Measurements from ENCODE around the gene BBX. TPM values are rescaled to one million over a fixed set of nuclear protein-coding genes. Genes with fewer than 3 reads are reported as not detected.

BBX gene
- total and polyA plus RNA-seq, 4 donors = 10.0 to 77.8 (median 45.0) TPM

DNA sequence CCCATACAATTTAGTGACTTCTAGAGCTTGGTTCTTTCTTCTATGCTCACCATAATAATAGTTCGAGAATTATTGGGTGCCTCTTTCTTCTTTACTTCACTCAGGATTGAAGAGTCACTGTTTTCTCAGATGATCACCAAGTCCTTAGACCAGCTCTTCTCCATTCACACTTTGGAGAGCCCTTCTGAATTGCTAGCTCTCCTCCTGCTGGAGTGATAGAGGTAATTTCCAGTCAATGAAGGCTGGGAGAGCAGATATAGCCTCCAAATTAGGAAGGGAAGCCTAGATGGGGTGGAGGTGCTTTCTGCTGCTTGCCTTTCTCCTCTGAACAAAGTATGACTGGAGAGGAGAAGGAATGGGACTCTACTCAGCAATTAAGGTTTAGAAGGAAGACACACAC, 10.7 kb upstream of the BBX start:
- no peak for DNase-seq
- no peaks in the 10 kb centered on the region for H3K4me1 ChIP-seq (ENCODE audit: control insufficient read depth in 1 of 2, insufficient read depth in 2 of 2, low read length in 2 of 2)
- ATAC-seq (ENCODE audit: low FRiP score) = no peak
- H3K9me3 ChIP-seq (ENCODE audit: control insufficient read depth, low read length) = no peaks in the 10 kb centered on the region
- WGBS, 2 donors = 82 to 84% methylated on average over 1 of the region's 1 CpG
- intact Hi-C loops (cut with DNase I) = no loop called here
- H3K4me3 ChIP-seq (ENCODE audit: low read length in 2 of 2) = no peak overlapping the region
- H3K36me3 ChIP-seq (ENCODE audit: control insufficient read depth in 1 of 2, insufficient read depth in 2 of 2, low read length in 1 of 2) = no peaks in the 10 kb centered on the region
- no peaks in the 10 kb centered on the region for H3K27me3 ChIP-seq (ENCODE audit: control insufficient read depth in 1 of 2, insufficient read depth in 2 of 2, low read length in 1 of 2)
- H3K27ac ChIP-seq (ENCODE audit: low read depth in 1 of 2, low read length in 2 of 2) = no peak overlapping the region

DNA sequence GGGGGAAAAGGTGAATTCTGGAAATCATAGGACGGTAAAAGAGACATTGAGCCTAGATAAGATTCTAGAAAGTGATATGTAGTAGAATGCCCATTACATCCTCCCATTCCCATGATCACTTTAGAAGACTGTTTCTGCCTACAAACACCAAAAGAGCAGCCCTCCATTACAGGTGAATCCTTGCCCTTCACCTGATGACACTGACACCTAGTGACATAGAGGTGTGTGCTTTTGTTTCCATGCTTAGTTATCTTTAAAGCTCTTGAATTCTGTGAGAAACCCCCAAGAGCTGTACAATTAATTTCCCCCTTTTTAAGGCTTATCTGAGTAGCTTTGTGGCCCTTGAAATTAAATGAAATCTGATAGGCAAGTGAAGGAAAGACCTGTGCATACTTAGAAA, 8.3 kb upstream of the BBX start:
- intact Hi-C loops (cut with DNase I) = no loop called here
- H3K4me1 ChIP-seq (ENCODE audit: control insufficient read depth in 1 of 2, insufficient read depth in 2 of 2, low read length in 2 of 2) = no peaks in the 10 kb centered on the region
- DNase-seq = no peak
- H3K36me3 ChIP-seq (ENCODE audit: control insufficient read depth in 1 of 2, insufficient read depth in 2 of 2, low read length in 1 of 2) = no peaks in the 10 kb centered on the region
- no peak overlapping the region for H3K4me3 ChIP-seq (ENCODE audit: low read length in 2 of 2)
- no peaks in the 10 kb centered on the region for H3K9me3 ChIP-seq (ENCODE audit: control insufficient read depth, low read length)
- WGBS, 2 donors = 93 to 97% methylated on average over 1 of the region's 1 CpG
- no peak for ATAC-seq (ENCODE audit: low FRiP score)
- no peak overlapping the region for H3K27ac ChIP-seq (ENCODE audit: low read depth in 1 of 2, low read length in 2 of 2)
- no peaks in the 10 kb centered on the region for H3K27me3 ChIP-seq (ENCODE audit: control insufficient read depth in 1 of 2, insufficient read depth in 2 of 2, low read length in 1 of 2)

DNA sequence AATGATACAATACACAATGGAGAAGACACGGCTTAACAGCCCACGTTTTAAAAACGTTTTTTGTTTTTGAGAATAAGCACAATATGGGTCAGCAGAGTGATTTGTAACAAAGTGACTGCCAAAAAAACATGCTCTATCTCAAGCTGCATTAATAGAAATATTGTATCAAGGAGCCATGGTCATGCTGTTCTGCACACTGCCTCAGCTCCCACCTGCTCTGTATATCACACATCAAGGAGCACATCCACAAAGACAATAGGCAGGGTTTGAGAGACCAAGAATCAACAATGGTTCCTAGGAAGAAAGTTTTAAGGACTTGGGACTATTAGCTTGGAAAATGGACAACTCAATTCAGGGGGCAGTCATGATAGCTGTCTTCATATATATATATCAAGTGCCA, 6.3 kb upstream of the BBX start:
- DNase-seq = no peak
- H3K36me3 ChIP-seq (ENCODE audit: control insufficient read depth in 1 of 2, insufficient read depth in 2 of 2, low read length in 1 of 2) = no peaks in the 10 kb centered on the region
- WGBS, 2 donors = 59 to 61% methylated on average over 3 of the region's 3 CpGs

DNA sequence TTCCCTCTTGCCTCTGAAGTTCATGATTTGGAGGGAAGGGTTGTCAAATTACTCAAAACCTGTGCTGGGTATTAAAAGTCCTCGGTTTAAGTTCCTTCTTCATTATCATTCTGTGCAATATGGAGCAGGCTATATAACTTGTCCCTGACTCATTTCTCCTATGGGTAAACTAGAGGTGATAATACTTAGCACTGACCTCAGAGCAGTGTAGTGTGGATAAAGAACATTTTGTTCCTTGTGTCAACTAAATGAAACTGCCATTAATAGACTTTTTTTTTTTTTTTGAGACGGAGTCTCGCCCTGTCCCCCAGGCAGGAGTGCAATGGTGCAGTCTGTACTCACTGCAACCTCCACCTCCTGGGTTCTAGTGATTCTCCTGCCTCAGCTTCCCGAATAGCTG, 2.2 kb upstream of the BBX start:
- 90% methylated on average over 4 of the region's 4 CpGs for WGBS, 2 donors
- H3K27me3 ChIP-seq (ENCODE audit: control insufficient read depth in 1 of 2, insufficient read depth in 2 of 2, low read length in 1 of 2) = no peaks in the 10 kb centered on the region
- no peak overlapping the region for H3K4me3 ChIP-seq (ENCODE audit: low read length in 2 of 2)
- no peaks in the 10 kb centered on the region for H3K36me3 ChIP-seq (ENCODE audit: control insufficient read depth in 1 of 2, insufficient read depth in 2 of 2, low read length in 1 of 2)
- H3K4me1 ChIP-seq (ENCODE audit: control insufficient read depth in 1 of 2, insufficient read depth in 2 of 2, low read length in 2 of 2) = no peaks in the 10 kb centered on the region
- DNase-seq (no peak), ATAC-seq (ENCODE audit: low FRiP score) (no peak)
- intact Hi-C loops (cut with DNase I) = loop anchor here (5.0 to 10.0 kb wide), 3 partner anchors 88 to 286 kb away; no protein-coding TSS in a partner anchor
- H3K9me3 ChIP-seq (ENCODE audit: control insufficient read depth, low read length) = no peaks in the 10 kb centered on the region
- no peak overlapping the region for H3K27ac ChIP-seq (ENCODE audit: low read depth in 1 of 2, low read length in 2 of 2)

More for the DNA sequence above, 6.3 kb upstream of the BBX start:
- intact Hi-C loops (cut with DNase I) = no loop called here
- no peak overlapping the region for H3K4me3 ChIP-seq (ENCODE audit: low read length in 2 of 2)
- no peak for ATAC-seq (ENCODE audit: low FRiP score)
- H3K4me1 ChIP-seq (ENCODE audit: control insufficient read depth in 1 of 2, insufficient read depth in 2 of 2, low read length in 2 of 2) = no peaks in the 10 kb centered on the region
- no peaks in the 10 kb centered on the region for H3K27me3 ChIP-seq (ENCODE audit: control insufficient read depth in 1 of 2, insufficient read depth in 2 of 2, low read length in 1 of 2)
- H3K27ac ChIP-seq (ENCODE audit: low read depth in 1 of 2, low read length in 2 of 2) = no peak overlapping the region
- no peaks in the 10 kb centered on the region for H3K9me3 ChIP-seq (ENCODE audit: control insufficient read depth, low read length)

DNA sequence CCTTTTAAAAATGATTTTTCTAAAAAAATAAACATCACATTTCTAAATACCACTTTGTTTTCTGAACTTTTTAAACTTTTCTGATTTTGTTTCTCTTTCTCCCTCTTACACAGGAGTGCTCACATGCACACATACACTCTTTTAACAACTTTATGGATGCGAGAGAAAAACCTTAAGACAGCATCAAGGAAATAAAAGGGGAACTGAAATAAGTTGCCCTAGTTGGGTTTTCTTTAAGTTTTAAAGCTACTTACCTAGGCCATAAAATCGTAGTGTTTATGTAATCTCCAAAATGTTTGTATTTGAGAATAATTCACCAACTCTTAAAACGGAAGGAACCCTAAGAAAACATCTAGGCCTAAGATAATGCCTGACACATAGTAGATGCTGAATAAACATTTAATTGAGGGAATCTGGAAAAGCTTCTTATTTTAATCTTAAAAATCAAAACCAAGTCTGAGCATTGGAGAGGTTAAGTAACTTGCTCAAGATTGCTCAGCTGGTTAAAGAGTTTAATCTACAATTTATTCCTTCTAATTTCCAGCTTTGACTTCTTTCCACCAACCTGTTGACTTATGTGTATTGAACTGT, 1.2 kb upstream of the BBX start:
- 88 to 89% methylated on average over 3 of the region's 3 CpGs for WGBS, 2 donors
- Histone ChIP-seq H3K4me1 (ENCODE audit: control insufficient read depth in 1 of 2, insufficient read depth in 2 of 2, low read length in 2 of 2) (no peaks in the 10 kb centered on the region), H3K27me3 (ENCODE audit: control insufficient read depth in 1 of 2, insufficient read depth in 2 of 2, low read length in 1 of 2) (no peaks in the 10 kb centered on the region), H3K27ac (ENCODE audit: low read depth in 1 of 2, low read length in 2 of 2) (no peak overlapping the region), H3K36me3 (ENCODE audit: control insufficient read depth in 1 of 2, insufficient read depth in 2 of 2, low read length in 1 of 2) (no peaks in the 10 kb centered on the region), H3K9me3 (ENCODE audit: control insufficient read depth, low read length) (no peaks in the 10 kb centered on the region), H3K4me3 (ENCODE audit: low read length in 2 of 2) (no peak overlapping the region)
- DNase-seq (no peak), ATAC-seq (ENCODE audit: low FRiP score) (no peak)
- intact Hi-C loops (cut with DNase I) = loop anchor here (5.0 to 10.0 kb wide), 3 partner anchors 89 to 287 kb away; no protein-coding TSS in a partner anchor

DNA sequence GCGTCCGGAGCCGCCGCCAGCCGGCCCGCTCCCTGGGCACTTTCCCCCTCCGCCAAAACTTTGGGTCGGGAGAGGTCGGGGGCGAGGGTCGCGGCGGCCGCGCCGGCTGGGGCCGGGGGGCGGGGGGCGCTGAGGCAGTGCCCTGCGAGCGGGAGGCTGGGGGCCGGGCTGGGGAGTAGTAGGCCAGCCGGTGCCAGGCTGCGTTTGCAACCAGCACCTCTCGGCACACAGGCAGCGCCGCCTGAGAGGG, 452 bp downstream of the BBX start:
- DNase-seq (no peak), ATAC-seq (ENCODE audit: low FRiP score) (peak; percentile 72)
- Histone ChIP-seq H3K27me3 (ENCODE audit: control insufficient read depth in 1 of 2, insufficient read depth in 2 of 2, low read length in 1 of 2) (no peaks in the 10 kb centered on the region), H3K36me3 (ENCODE audit: control insufficient read depth in 1 of 2, insufficient read depth in 2 of 2, low read length in 1 of 2) (no peaks in the 10 kb centered on the region), H3K27ac (ENCODE audit: low read depth in 1 of 2, low read length in 2 of 2) (peak overlapping the region; percentile 57 to 70), H3K4me3 (ENCODE audit: low read length in 2 of 2) (peak overlapping the region; percentile 94), H3K4me1 (ENCODE audit: control insufficient read depth in 1 of 2, insufficient read depth in 2 of 2, low read length in 2 of 2) (no peaks in the 10 kb centered on the region), H3K9me3 (ENCODE audit: control insufficient read depth, low read length) (no peaks in the 10 kb centered on the region)
- WGBS, 2 donors = 1 to 3% methylated on average over 6 to 27 of the region's 27 CpGs
- intact Hi-C loops (cut with DNase I) = loop anchor here (1.0 to 10.0 kb wide), 4 partner anchors 91 to 288 kb away; no protein-coding TSS in a partner anchor

DNA sequence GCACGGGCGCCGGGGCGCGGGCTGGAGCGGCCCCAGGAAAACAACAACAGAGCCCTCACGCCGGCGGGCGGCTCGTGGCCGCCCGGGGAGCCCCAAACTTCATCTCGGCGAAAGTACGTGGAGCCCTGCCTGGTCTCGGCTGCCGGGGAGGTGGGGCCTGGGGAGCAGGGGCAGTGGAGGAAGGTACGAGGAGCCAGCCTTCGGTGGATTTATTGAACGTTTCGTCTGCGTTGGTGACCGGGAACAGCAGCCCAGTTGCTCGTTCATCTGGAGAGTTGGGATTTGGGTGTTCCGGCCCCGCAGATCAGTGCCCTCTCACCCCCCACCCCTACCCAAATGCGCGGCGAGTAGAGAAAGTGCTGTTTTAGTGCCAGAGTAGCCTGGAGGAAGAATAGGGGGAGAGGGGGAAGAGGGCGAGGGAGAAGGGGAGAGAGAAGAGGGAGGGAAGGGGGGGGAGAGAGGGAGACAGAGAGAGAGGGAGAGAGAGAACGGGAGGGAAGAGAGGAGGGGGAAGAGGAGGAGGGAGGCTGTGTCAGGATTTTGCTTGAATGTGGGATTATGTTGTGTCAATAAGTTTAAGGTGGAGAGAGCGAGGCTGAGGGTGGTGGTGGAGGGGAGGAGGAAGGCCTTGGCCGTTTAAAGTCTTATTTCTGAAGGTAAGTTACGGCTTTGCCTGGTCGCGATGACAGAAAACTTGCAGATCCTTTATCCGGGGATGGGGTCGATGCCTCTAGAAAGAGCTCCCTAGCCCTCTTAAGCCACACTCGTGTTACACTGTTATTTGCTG, 970 bp downstream of the BBX start:
- no peaks in the 10 kb centered on the region for H3K4me1 ChIP-seq (ENCODE audit: control insufficient read depth in 1 of 2, insufficient read depth in 2 of 2, low read length in 2 of 2)
- no peaks in the 10 kb centered on the region for H3K27me3 ChIP-seq (ENCODE audit: control insufficient read depth in 1 of 2, insufficient read depth in 2 of 2, low read length in 1 of 2)
- H3K9me3 ChIP-seq (ENCODE audit: control insufficient read depth, low read length) = no peaks in the 10 kb centered on the region
- no peaks in the 10 kb centered on the region for H3K36me3 ChIP-seq (ENCODE audit: control insufficient read depth in 1 of 2, insufficient read depth in 2 of 2, low read length in 1 of 2)
- WGBS, 2 donors = 0% methylated on average over 39 to 40 of the region's 40 CpGs
- DNase-seq (peak in 1 of 2 donors; percentile 65), ATAC-seq (ENCODE audit: low FRiP score) (peak; percentile 57)
- intact Hi-C loops (cut with DNase I) = loop anchor here (1.0 to 10.0 kb wide), 4 partner anchors 91 to 289 kb away; no protein-coding TSS in a partner anchor
- H3K27ac ChIP-seq (ENCODE audit: low read depth in 1 of 2, low read length in 2 of 2) = peak overlapping the region; percentile 57 to 70
- peak overlapping the region; percentile 94 for H3K4me3 ChIP-seq (ENCODE audit: low read length in 2 of 2)

DNA sequence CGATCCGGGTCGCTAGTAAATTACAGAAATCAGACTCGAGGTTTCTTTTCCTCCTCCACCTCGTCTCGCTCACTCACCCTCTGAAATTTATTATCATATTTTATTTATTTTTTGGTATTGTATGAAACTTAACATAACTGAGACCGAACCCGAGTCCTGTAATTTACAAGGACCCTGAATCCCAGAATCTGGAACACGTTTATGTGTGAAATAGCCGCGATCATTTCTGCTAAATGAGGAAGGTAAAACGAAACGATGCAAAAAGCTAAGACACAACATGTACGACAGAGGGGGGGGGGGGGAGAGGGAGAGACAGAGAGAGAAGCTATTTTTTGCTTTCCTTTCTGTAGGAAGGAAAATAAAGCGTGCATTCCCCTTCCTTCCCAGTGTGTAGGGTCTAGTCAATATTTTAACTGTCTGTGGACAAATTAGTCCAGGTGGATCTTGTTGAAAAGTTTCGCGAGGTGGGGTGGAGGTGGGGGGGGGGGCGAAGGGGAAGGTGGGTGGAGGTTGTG, 1.6 kb downstream of the BBX start:
- Histone ChIP-seq H3K27ac (ENCODE audit: low read depth in 1 of 2, low read length in 2 of 2) (peak overlapping the region; percentile 57 to 72), H3K4me3 (ENCODE audit: low read length in 2 of 2) (peak overlapping the region; percentile 94), H3K9me3 (ENCODE audit: control insufficient read depth, low read length) (no peaks in the 10 kb centered on the region), H3K36me3 (ENCODE audit: control insufficient read depth in 1 of 2, insufficient read depth in 2 of 2, low read length in 1 of 2) (no peaks in the 10 kb centered on the region), H3K4me1 (ENCODE audit: control insufficient read depth in 1 of 2, insufficient read depth in 2 of 2, low read length in 2 of 2) (no peaks in the 10 kb centered on the region), H3K27me3 (ENCODE audit: control insufficient read depth in 1 of 2, insufficient read depth in 2 of 2, low read length in 1 of 2) (no peaks in the 10 kb centered on the region)
- ATAC-seq (ENCODE audit: low FRiP score) (no peak), DNase-seq (no peak)
- WGBS, 2 donors = 0 to 1% methylated on average over 18 of the region's 18 CpGs
- intact Hi-C loops (cut with DNase I) = loop anchor here (5.0 to 10.0 kb wide), 3 partner anchors 92 to 290 kb away; no protein-coding TSS in a partner anchor

All from aorta (tissue), 5 donors.